ENCODE measurements around the gene AMFR.

DNA sequence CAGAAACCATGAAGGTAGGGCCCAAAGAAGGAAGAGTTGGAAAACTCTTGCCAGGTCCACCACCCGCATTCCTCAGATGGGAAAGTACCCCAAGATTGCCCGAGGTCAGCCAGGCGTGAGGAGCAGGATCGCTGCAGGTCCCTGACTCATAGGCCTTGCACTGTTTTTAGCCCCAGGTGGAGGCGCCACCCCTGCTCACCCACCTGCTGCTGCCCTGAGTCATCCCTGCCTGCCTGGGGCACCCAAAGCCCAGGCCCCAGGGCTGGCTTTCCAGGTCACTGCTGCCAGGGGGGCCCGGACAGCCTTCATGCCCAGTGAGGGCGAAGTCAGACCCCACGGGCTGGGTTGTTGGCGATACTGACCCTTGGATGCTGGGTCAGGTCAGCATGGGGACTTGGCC lies 100.9 kb downstream of the AMFR start:
- TF ChIP-seq, protein P1, sequence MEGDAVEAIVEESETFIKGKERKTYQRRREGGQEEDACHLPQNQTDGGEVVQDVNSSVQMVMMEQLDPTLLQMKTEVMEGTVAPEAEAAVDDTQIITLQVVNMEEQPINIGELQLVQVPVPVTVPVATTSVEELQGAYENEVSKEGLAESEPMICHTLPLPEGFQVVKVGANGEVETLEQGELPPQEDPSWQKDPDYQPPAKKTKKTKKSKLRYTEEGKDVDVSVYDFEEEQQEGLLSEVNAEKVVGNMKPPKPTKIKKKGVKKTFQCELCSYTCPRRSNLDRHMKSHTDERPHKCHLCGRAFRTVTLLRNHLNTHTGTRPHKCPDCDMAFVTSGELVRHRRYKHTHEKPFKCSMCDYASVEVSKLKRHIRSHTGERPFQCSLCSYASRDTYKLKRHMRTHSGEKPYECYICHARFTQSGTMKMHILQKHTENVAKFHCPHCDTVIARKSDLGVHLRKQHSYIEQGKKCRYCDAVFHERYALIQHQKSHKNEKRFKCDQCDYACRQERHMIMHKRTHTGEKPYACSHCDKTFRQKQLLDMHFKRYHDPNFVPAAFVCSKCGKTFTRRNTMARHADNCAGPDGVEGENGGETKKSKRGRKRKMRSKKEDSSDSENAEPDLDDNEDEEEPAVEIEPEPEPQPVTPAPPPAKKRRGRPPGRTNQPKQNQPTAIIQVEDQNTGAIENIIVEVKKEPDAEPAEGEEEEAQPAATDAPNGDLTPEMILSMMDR (IDR thresholded peaks at IDR 0.05; ENCODE audit: control extremely low read depth in 1 of 3, insufficient read depth in 1 of 3, low read depth in 1 of 3, low read length in 3 of 3), result no peak
- TF ChIP-seq, protein P2, sequence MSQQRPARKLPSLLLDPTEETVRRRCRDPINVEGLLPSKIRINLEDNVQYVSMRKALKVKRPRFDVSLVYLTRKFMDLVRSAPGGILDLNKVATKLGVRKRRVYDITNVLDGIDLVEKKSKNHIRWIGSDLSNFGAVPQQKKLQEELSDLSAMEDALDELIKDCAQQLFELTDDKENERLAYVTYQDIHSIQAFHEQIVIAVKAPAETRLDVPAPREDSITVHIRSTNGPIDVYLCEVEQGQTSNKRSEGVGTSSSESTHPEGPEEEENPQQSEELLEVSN (IDR thresholded peaks at IDR 0.05), result no peak
- TF ChIP-seq RAD21 (IDR thresholded peaks at IDR 0.05 in 1 of 2, conservative IDR thresholded peaks at IDR 0.05 in 1 of 2; ENCODE audit: low read depth in 2 of 2, low read length in 2 of 2) (no peak), RFX5 (IDR thresholded peaks at IDR 0.05; ENCODE audit: borderline replicate concordance, low read depth, low read length) (no peak), EZH2 (IDR thresholded peaks at IDR 0.05; ENCODE audit: low read depth, low read length, severe bottlenecking) (no peak), SP1 (IDR thresholded peaks at IDR 0.05; ENCODE audit: low read depth, low read length) (no peak), BACH1 (IDR thresholded peaks at IDR 0.05; ENCODE audit: low read length) (no peak), CEBPB (IDR thresholded peaks at IDR 0.05; ENCODE audit: low read depth, low read length) (no peak), EP300 (IDR thresholded peaks at IDR 0.05; ENCODE audit: borderline replicate concordance in 1 of 2, low read depth in 2 of 2, low read length in 2 of 2) (no peak), POLR2A (IDR thresholded peaks at IDR 0.05; ENCODE audit: control extremely low read depth in 1 of 2, low read depth in 2 of 2, low read length in 2 of 2) (no peak), CHD1 (IDR thresholded peaks at IDR 0.05; ENCODE audit: low read depth, low read length) (no peak), GABPA (IDR thresholded peaks at IDR 0.05; ENCODE audit: borderline replicate concordance, insufficient read depth, low read length) (no peak), ZNF274 (IDR thresholded peaks at IDR 0.05; ENCODE audit: borderline replicate concordance, extremely low read depth, low read length) (no peak), TAF1 (IDR thresholded peaks at IDR 0.05; ENCODE audit: low read depth, low read length) (no peak)
